NCI-H187 treated with DMSO at 0.1 percent for 48 hours (cell line): ENCODE measurements around the gene KRTAP10-9.
"Not testable (repeated sequence)": the region's sequence is repeated elsewhere in the genome, so short reads cannot be mapped to it uniquely, and the experiment has no call there.

Experiments
- DNase-seq: peaks from one replicate; lab custom pipeline; 2025; lab: John Stamatoyannopoulos, UW

Gene KRTAP10-9

GRCh38 chr21:44615466-44615865 is 11.4 kb upstream of the KRTAP10-9 start:
- DNase-seq: no peak

DNA sequence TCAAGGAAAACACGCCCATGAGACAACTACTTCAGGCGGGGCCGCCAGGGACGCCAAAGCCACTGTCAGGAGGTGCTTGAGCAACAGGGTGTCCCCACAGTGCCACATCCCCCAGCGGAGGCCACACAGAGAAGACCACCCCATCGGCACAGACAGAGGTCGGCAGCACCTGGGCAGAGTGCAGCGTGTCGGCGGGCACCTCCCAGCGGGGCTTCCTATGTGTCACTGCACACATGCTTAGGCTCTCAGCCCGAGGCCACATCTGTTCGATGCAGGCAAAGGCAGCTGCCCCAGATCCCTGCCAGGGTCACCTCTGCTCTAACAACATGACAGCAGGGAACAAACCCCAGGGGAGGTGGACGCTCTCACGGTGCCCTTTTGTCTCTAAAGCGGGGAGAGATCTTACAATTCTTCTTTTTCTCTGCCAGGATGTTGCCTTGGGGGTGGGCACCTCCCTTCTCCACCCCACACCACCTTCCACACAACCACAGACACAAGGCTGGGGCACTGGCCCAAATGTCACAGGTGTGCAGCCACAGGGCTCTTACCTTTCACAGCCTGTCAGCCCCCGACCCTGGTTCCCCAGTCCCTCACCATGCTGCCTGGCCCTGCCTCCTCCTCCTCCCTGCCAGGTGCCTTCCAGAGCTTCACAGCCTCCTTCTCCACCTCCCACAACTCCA is 10.8 kb upstream of the KRTAP10-9 start:
- DNase-seq: no peak

GRCh38 chr21:44616591-44616926 is 10.3 kb upstream of the KRTAP10-9 start:
- no peak for DNase-seq

DNA sequence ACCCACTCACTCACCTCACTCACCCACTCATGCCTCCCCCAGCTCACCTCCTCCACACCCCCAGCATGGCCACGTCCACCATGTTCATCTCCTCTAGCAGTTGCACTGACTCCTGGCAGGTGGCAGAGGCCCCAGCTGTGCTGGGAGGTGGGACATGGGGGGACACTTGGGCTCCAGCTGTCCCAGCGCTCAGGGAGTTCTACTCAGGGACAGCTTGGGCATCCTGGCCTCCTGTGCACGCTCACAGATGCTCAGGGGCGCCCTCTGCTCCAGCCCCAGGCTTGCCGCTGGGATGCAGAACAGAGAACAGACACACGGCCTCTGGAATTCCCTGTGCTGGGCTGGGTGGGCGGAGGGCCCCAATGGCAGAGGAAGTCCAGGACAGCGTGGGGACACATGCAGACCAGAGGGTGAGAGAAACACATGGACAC is 9.8 kb upstream of the KRTAP10-9 start:
- no peak for DNase-seq

GRCh38 chr21:44618504-44618903 is 8.4 kb upstream of the KRTAP10-9 start:
- no peak for DNase-seq

DNA sequence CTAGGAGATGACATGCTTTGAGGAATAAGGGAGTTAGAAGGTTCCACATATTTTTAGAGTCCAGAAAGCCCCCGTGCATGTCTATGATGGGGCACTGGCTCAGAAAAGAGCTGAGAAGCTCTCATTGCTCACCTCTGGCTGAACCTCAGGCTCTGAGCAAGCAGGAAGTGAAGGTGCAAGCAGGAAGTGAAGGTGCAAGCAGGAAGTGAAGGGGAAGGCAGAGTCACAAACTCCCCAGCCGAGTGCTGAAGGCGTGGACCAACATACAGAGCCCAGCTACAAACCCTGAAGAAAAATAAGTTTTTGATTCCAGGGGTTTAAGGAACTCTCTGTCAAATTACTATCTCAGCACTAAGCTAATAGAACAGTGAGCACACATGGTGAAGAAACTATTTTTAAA is 8.0 kb upstream of the KRTAP10-9 start:
- DNase-seq: no peak

- no peak for DNase-seq
Measured at GRCh38 chr21:44619886-44620285, 7.0 kb upstream of the KRTAP10-9 start.

GRCh38 chr21:44623575-44623974 is 3.3 kb upstream of the KRTAP10-9 start:
- no peak for DNase-seq

DNA sequence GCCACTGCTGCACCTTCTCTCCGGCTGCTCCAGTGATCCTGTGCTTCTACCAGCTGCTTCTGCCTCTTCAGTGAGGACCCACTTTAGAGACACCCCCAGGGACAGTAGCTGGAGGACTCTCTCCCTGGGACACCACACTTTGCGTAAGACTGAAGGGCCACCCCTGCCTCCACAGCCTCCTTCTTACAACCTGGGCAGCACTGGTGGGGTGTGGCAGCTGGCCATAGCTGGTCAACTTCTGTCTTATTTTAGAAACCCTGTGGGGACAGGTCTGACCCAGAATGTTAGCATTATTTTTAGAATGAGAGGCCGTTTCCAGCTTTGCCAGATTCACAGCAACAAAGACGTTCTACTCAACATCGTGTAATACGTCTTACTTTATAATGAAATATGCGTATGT is 1.1 kb upstream of the KRTAP10-9 start:
- DNase-seq: no peak

- DNase-seq: no peak
Measured at GRCh38 chr21:44626262-44626661, 631 bp upstream of the KRTAP10-9 start.

GRCh38 chr21:44627181-44627822 is 409 bp downstream of the KRTAP10-9 start:
- DNase-seq: not testable (repeated sequence)

DNA sequence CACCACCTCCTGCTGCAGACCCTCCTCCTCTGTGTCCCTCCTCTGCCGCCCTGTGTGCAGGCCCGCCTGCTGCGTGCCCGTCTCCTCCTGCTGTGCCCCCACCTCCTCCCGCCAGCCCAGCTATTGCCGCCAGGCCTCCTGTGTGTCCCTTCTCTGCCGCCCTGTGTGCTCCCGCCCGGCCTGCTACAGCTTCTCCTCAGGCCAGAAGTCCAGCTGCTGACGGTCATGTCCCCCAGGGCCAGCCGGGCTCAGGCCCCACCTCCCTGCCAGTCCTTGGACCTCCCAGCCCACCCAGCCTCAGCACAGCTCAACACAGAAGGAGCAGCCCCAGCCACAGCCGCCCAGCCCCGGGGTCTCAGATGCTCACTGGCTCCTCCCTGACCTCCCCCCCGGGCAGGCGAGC is 939 bp downstream of the KRTAP10-9 start:
- not testable (repeated sequence) for DNase-seq

- DNase-seq: no peak
Measured at GRCh38 chr21:44628707-44629391, 2.0 kb downstream of the KRTAP10-9 start.

GRCh38 chr21:44630440-44630839 is 3.5 kb downstream of the KRTAP10-9 start:
- no peak for DNase-seq

DNA sequence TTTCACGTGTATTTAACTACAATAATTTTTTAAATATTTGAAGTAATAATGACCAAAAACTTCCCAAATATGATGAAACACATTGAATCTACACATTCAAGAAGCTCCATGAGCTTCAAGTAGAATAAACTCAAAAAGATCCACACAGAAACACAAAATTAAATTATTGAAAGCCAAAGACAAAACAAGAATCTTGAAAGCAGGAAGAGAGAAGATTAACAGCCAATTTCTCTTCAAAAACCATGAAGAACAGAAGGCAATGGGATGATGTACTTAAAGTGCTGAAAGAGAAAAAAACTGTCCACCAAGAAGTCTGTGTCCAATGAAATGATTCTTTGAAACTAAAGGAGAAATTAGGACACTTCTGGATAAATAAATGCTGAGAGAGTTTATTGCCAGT is 5.2 kb downstream of the KRTAP10-9 start:
- DNase-seq: no peak

DNA sequence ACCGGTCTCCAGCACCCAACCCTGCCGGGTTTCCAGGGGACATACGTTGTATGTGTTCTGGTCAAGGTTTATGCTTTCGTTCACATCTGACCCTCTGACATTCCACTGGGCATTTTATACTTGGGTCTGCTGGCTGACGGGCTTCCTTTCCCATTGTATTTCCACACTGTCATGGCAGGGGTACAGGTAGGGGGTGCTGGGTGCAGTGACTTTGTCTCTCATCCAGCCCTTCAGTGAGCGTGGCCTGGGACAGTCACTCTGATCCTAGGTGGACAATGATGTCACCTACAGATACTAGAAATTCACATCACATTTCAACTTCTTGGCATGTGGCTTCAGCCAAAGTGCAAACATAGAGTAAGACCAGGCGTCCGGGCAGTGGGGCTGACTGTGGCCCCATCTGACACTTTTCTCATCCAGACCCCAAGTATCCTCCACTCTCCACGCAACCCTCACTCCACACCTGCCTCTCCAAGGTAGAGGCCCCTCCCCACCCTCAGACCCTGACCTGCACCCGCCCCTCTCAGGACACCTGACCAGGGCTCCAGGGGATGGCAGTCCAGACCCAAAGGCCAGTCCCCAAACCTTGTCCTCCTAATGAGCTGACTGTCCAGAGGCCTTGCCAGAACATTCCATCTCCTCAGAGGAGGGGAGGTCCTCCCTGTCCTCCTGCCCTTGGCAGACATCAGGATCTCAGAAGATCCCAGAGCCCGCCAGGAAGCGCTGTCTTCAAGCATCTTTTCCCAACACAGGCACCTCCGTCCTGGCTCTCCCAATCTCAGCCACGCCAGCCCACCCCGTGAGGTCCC is 9.5 kb downstream of the KRTAP10-9 start:
- no peak for DNase-seq

DNA sequence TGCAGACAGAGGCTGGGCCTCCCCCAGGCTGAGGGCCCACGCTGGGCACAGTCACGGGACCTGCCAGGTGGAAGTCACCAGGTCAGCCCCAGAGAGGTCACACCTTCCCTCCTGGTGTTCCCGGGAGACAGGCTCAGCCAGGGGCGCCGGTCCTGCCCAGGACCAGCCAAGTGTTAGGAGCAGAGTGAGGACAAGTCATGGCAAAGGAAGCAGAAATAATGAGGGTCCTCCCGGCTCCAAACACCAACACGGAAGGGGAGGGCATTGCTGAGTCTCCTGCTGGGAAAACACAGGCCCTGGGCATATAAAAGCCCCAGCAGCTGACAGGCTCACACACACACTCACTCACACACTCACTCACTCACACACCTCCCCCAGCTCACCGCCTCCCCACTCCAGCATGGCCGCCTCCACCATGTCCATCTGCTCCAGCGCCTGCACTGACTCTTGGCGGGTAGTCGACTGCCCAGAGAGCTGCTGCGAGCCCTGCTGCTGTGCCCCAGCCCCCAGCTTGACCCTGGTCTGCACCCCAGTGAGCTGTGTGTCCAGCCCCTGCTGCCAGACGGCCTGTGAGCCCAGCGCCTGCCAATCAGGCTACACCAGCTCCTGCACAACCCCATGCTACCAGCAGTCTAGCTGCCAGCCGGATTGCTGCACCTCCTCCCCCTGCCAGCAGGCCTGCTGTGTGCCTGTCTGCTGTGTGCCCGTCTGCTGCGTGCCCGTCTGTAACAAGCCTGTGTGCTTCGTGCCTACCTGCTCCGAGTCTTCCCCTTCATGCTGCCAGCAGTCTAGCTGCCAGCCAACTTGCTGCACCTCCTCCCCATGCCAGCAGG is 10.3 kb downstream of the KRTAP10-9 start, which contains the start of gene KRTAP10-10:
Gene KRTAP10-10 (plus strand): TSS at position 339 of the 833 bp plus-strand sequence. CDS start 62 bp downstream, at position 401.
- DNase-seq: no peak

DNA sequence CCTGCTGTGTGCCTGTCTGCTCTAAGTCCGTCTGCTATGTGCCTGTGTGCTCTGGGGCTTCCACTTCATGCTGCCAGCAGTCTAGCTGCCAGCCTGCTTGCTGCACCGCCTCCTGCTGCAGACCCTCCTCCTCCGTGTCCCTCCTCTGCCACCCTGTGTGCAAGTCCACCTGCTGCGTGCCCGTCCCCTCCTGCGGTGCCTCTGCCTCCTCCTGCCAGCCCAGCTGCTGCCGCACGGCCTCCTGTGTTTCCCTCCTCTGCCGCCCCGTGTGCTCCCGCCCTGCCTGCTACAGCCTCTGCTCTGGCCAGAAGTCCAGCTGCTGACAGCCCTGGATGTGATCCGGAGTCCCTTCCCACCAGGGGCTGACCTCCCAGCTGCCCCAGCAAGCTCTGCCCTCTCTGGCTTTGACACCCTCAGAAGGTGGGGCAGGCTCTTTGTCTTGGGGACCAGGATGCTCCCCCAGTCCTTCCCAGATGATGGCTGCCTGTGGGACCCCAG is 11.0 kb downstream of the KRTAP10-9 start:
- DNase-seq: not testable (repeated sequence)

DNA sequence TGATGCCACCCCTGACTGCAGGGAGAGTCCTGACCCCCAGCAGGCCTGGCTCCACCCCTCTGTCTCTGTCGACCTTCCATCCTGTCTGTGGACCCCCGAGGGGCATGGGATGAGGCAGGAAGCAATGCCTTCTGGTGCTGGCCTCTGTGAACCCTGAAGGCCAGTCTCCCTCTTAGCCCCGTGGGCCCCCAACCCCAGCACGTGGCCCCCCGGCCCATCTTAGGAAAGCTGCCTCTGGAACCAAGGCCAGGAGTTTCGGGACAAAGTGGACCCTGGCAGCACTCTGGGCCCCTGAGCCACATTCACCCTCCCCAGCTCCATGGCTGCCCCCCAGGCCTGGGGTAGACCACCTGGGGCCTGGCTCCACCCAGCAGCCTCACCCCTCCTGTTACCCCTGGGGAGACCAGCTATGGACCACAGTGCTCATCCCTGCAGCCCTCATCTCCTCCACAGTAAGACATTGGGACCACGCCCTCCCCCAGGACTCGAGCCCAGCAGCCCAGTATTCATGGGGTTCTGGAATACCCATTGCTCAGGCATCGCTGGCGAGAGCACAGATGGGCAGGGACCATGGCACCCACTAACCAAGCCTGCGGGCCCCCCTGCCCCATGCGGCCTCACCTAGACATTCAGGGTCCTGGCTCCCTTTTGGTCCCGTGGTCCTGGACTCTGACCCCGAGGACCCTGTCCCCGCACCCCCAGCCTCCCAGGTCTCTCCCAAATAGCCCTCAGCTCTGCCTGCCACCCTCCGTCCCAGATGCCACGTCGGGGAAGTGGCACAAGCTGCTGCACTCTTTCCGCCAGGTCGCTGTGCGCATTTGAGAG is 11.8 kb downstream of the KRTAP10-9 start:
- DNase-seq: not testable (repeated sequence)

DNA sequence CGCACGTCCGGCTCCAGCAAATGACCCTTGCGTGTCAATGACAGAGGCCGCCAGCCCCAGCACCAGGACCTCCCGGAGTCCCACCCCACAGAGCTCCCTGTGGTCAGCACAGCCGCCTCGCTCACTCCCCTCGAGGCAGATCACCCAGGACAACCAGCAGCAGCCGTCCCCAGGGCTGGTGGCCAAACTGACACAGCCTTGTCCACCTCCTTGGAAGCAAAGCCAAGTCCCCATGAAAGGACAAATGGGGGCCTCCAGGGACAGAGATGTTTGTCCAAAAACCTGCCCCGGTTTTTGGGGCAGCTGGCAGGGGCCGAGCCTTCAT is 12.4 kb downstream of the KRTAP10-9 start:
- no peak for DNase-seq
